MCF 10A (cell line): ENCODE results near the gene ATXN7L1. TPM values are rescaled to one million over a fixed set of nuclear protein-coding genes. Genes with fewer than 3 reads are reported as not detected.

Source experiments
- BruUV-seq: library from RNA; stranded (reverse); fragments of 400-500 nt; replicated peaks from 2 replicates; lab custom pipeline; 2021; lab: Mats Ljungman, UMichigan
- CTCF ChIA-PET: fragments of 300-600 bp; sonication (Branson Sonifier 250); formaldehyde crosslinking; extraction: SDS; loops from one replicate; lab custom pipeline; 2021; ENCODE audit warnings: antibody characterized with exemption, inconsistent platforms; lab: Yijun Ruan, JAX
- POLR2A ChIA-PET: fragments of 300-600, 350-650 bp; sonication (Branson Sonifier 250); formaldehyde crosslinking; extraction: SDS; loops from one replicate; lab custom pipeline; 2020; ENCODE audit warnings: antibody characterized with exemption, inconsistent platforms; lab: Yijun Ruan, JAX
- DNase-seq: peaks from one replicate; pipeline ENCODE4 v3.0.0-alpha.2; 2018; ENCODE audit not compliant: unreplicated experiment
- H3K27ac Mint-ChIP-seq: one replicate; pipeline ENCODE4 v1.8.0; 2022; ENCODE audit warnings: mild to moderate bottlenecking, low read depth, mixed read lengths; ENCODE audit not compliant: unreplicated experiment
- H3K27me3 Mint-ChIP-seq: one replicate; pipeline ENCODE4 v1.8.0; 2022; ENCODE audit warnings: mixed read lengths; ENCODE audit not compliant: insufficient read depth, unreplicated experiment
- H3K36me3 Mint-ChIP-seq: one replicate; pipeline ENCODE4 v1.8.0; 2022; ENCODE audit warnings: mild to moderate bottlenecking, moderate library complexity, mixed read lengths; ENCODE audit not compliant: insufficient read depth, unreplicated experiment
- H3K4me1 Mint-ChIP-seq: one replicate; pipeline ENCODE4 v1.8.0; 2022; ENCODE audit warnings: mixed read lengths; ENCODE audit not compliant: insufficient read depth, unreplicated experiment
- H3K4me3 Mint-ChIP-seq: one replicate; pipeline ENCODE4 v1.8.0; 2022; ENCODE audit warnings: mild to moderate bottlenecking, moderate library complexity, mixed read lengths; ENCODE audit not compliant: unreplicated experiment
- H3K9me3 Mint-ChIP-seq: one replicate; pipeline ENCODE4 v1.8.0; 2022; ENCODE audit warnings: mixed read lengths; ENCODE audit not compliant: unreplicated experiment
- CTCF ChIP-seq: fragments of 200-600 bp; IDR thresholded peaks from one replicate; pipeline ENCODE4 v1.8.0; 2022; ENCODE audit warnings: antibody characterized with exemption, mild to moderate bottlenecking; ENCODE audit not compliant: unreplicated experiment
- intact Hi-C: fragments of 100-400 bp; cut with micrococcal nuclease; formaldehyde crosslinking; loops from 2 replicates; pipeline ENCODE4 v1.14.1; 2022
- total RNA-seq: library from RNA; stranded (reverse); gene quantifications from 2 replicates; pipeline ENCODE4 v1.2.3, GENCODE V29; 2022

The ATXN7L1 gene
- total RNA-seq, 1 experiment from 2014 or later, result 10.0 TPM

- CTCF ChIA-PET, result interaction anchor here (1.5 kb wide), 1 partner anchor 405 kb away, joined by 5 read pairs; no protein-coding TSS in a partner anchor
- no TSS peak for BruUV-seq
Observed at GRCh38 chr7:105636982-105637381, 239.4 kb downstream of the ATXN7L1 start.

GRCh38 chr7:105635197-105635596 lies 241.2 kb downstream of the ATXN7L1 start:
- Mint-ChIP-seq H3K36me3 (peaks cover 21% of the 10 kb centered on the region), H3K4me3 (no peak overlapping the region), H3K4me1 (no peaks in the 10 kb centered on the region), H3K27me3 (no peaks in the 10 kb centered on the region), H3K27ac (no peak overlapping the region), H3K9me3 (no peaks in the 10 kb centered on the region)
- ChIA-PET CTCF (interaction anchor here (0.5 to 1.5 kb wide), 4 partner anchors 9 to 825 kb away, joined by 3 to 7 read pairs (median 4); no protein-coding TSS in a partner anchor), POLR2A (interaction anchor here (0.7 to 1.4 kb wide), 2 partner anchors 9 to 56 kb away, joined by 3 to 5 read pairs; no protein-coding TSS in a partner anchor)
- BruUV-seq, result no TSS peak
- intact Hi-C loops, result no loop called here
- no peak for TF ChIP-seq CTCF
- no peak for DNase-seq

More at GRCh38 chr7:105636982-105637381, 239.4 kb downstream of the ATXN7L1 start:
- Mint-ChIP-seq H3K27ac (no peak overlapping the region), H3K4me3 (no peak overlapping the region), H3K27me3 (no peaks in the 10 kb centered on the region), H3K36me3 (peaks cover 16% of the 10 kb centered on the region), H3K9me3 (no peaks in the 10 kb centered on the region), H3K4me1 (no peaks in the 10 kb centered on the region)
- POLR2A ChIA-PET, result no interaction called here
- DNase-seq, result no peak
- TF ChIP-seq CTCF, result no peak
- intact Hi-C loops, result no loop called here

GRCh38 chr7:105625986-105626385 lies 250.4 kb downstream of the ATXN7L1 start:
- H3K27me3 Mint-ChIP-seq, result no peaks in the 10 kb centered on the region
- no peak for TF ChIP-seq CTCF
- H3K4me3 Mint-ChIP-seq, result no peak overlapping the region
- no TSS peak for BruUV-seq
- no peaks in the 10 kb centered on the region for H3K4me1 Mint-ChIP-seq
- H3K27ac Mint-ChIP-seq, result no peak overlapping the region
- CTCF ChIA-PET, result no interaction called here
- POLR2A ChIA-PET, result no interaction called here
- no peak for DNase-seq
- peaks cover 10% of the 10 kb centered on the region for H3K9me3 Mint-ChIP-seq
- peaks cover 27% of the 10 kb centered on the region for H3K36me3 Mint-ChIP-seq
- intact Hi-C loops, result no loop called here

- intact Hi-C loops, result no loop called here
- no peak for TF ChIP-seq CTCF
- Mint-ChIP-seq H3K27ac (no peak overlapping the region), H3K9me3 (peaks cover 10% of the 10 kb centered on the region), H3K27me3 (no peaks in the 10 kb centered on the region), H3K4me3 (no peak overlapping the region), H3K36me3 (peaks cover 27% of the 10 kb centered on the region), H3K4me1 (no peaks in the 10 kb centered on the region)
- no TSS peak for BruUV-seq
- ChIA-PET CTCF (no interaction called here), POLR2A (no interaction called here)
- DNase-seq, result no peak
Observed at GRCh38 chr7:105623906-105624305, 252.5 kb downstream of the ATXN7L1 start.
